HUES48 (cell line): ENCODE data around the gene ROCK2.

Experiments used
- H3K27ac ChIP-seq: one replicate; pipeline ENCODE4 v1.7.0; 2013; ENCODE audit warnings: low read depth, low read length, inconsistent platforms
- H3K27me3 ChIP-seq: 2 replicates; pipeline ENCODE4 v1.6.1; 2013; ENCODE audit warnings: mild to moderate bottlenecking, low read length; ENCODE audit not compliant: control insufficient read depth, insufficient read depth
- H3K36me3 ChIP-seq: 2 replicates; pipeline ENCODE4 v1.6.1; 2013; ENCODE audit warnings: low read length; ENCODE audit not compliant: control insufficient read depth, insufficient read depth
- H3K4me1 ChIP-seq: 2 replicates; pipeline ENCODE4 v1.6.1; 2013; ENCODE audit warnings: mild to moderate bottlenecking, low read length; ENCODE audit not compliant: control insufficient read depth, insufficient read depth
- H3K4me3 ChIP-seq: 2 replicates; pipeline ENCODE4 v1.5.1; 2013; ENCODE audit warnings: mild to moderate bottlenecking, low read depth, low read length
- H3K9ac ChIP-seq: 2 replicates; pipeline ENCODE4 v1.6.1; 2013; ENCODE audit warnings: mild to moderate bottlenecking, low read depth, low read length, moderate library complexity
- H3K9me3 ChIP-seq: 2 replicates; pipeline ENCODE4 v1.6.1; 2013; ENCODE audit warnings: low read length; ENCODE audit not compliant: control insufficient read depth, insufficient read depth

The ROCK2 gene

GRCh38 chr2:11212645-11213044 lies 131.8 kb downstream of the ROCK2 start:
- peaks cover 75% of the 10 kb centered on the region for H3K36me3 ChIP-seq
- H3K27ac ChIP-seq, result no peak overlapping the region
- no peaks in the 10 kb centered on the region for H3K27me3 ChIP-seq
- H3K4me3 ChIP-seq, result no peak overlapping the region
- no peaks in the 10 kb centered on the region for H3K9me3 ChIP-seq
- H3K9ac ChIP-seq, result no peak overlapping the region
- H3K4me1 ChIP-seq, result no peaks in the 10 kb centered on the region

- H3K36me3 ChIP-seq, result peaks cover 45% of the 10 kb centered on the region
- no peaks in the 10 kb centered on the region for H3K9me3 ChIP-seq
- H3K27me3 ChIP-seq, result no peaks in the 10 kb centered on the region
These were observed 136.4 kb downstream of the ROCK2 start for GRCh38 chr2:11208083-11208482.

GRCh38 chr2:11203480-11203879 lies 141.0 kb downstream of the ROCK2 start:
- H3K36me3 ChIP-seq, result peaks cover 52% of the 10 kb centered on the region
- no peak overlapping the region for H3K27ac ChIP-seq
- H3K9ac ChIP-seq, result no peak overlapping the region
- no peaks in the 10 kb centered on the region for H3K4me1 ChIP-seq
- H3K4me3 ChIP-seq, result no peak overlapping the region
- no peaks in the 10 kb centered on the region for H3K9me3 ChIP-seq
- H3K27me3 ChIP-seq, result no peaks in the 10 kb centered on the region

More at GRCh38 chr2:11208083-11208482, 136.4 kb downstream of the ROCK2 start:
- H3K4me1 ChIP-seq, result no peaks in the 10 kb centered on the region
- no peak overlapping the region for H3K4me3 ChIP-seq
- no peak overlapping the region for H3K27ac ChIP-seq
- H3K9ac ChIP-seq, result no peak overlapping the region

GRCh38 chr2:11201969-11202368 lies 142.5 kb downstream of the ROCK2 start:
- no peaks in the 10 kb centered on the region for H3K27me3 ChIP-seq
- peaks cover 54% of the 10 kb centered on the region for H3K36me3 ChIP-seq
- no peak overlapping the region for H3K9ac ChIP-seq
- H3K4me3 ChIP-seq, result no peak overlapping the region
- no peak overlapping the region for H3K27ac ChIP-seq
- H3K9me3 ChIP-seq, result no peaks in the 10 kb centered on the region
- H3K4me1 ChIP-seq, result no peaks in the 10 kb centered on the region

- H3K9ac ChIP-seq, result no peak overlapping the region
- no peak overlapping the region for H3K4me3 ChIP-seq
- H3K9me3 ChIP-seq, result no peaks in the 10 kb centered on the region
- no peaks in the 10 kb centered on the region for H3K27me3 ChIP-seq
- peaks cover 63% of the 10 kb centered on the region for H3K36me3 ChIP-seq
- no peak overlapping the region for H3K27ac ChIP-seq
- no peaks in the 10 kb centered on the region for H3K4me1 ChIP-seq
These were observed 143.8 kb downstream of the ROCK2 start for GRCh38 chr2:11200651-11201050.

GRCh38 chr2:11196246-11196645 lies 148.2 kb downstream of the ROCK2 start:
- H3K4me3 ChIP-seq, result no peak overlapping the region
- no peak overlapping the region for H3K27ac ChIP-seq
- no peak overlapping the region for H3K9ac ChIP-seq
- no peaks in the 10 kb centered on the region for H3K4me1 ChIP-seq
- H3K27me3 ChIP-seq, result no peaks in the 10 kb centered on the region
- peaks cover 84% of the 10 kb centered on the region for H3K36me3 ChIP-seq
- no peaks in the 10 kb centered on the region for H3K9me3 ChIP-seq

GRCh38 chr2:11187731-11188130 lies 156.7 kb downstream of the ROCK2 start:
- H3K9me3 ChIP-seq, result no peaks in the 10 kb centered on the region
- H3K27ac ChIP-seq, result no peak overlapping the region
- H3K36me3 ChIP-seq, result peaks cover 45% of the 10 kb centered on the region
- H3K9ac ChIP-seq, result no peak overlapping the region
- no peaks in the 10 kb centered on the region for H3K4me1 ChIP-seq
- no peak overlapping the region for H3K4me3 ChIP-seq
- H3K27me3 ChIP-seq, result no peaks in the 10 kb centered on the region

- Histone ChIP-seq H3K27me3 (no peaks in the 10 kb centered on the region), H3K9ac (no peak overlapping the region), H3K4me3 (no peak overlapping the region), H3K36me3 (peaks cover 42% of the 10 kb centered on the region), H3K4me1 (no peaks in the 10 kb centered on the region), H3K27ac (no peak overlapping the region), H3K9me3 (no peaks in the 10 kb centered on the region)
These were observed 157.3 kb downstream of the ROCK2 start for GRCh38 chr2:11187083-11187619.

GRCh38 chr2:11186145-11186544 lies 158.3 kb downstream of the ROCK2 start:
- no peaks in the 10 kb centered on the region for H3K27me3 ChIP-seq
- H3K27ac ChIP-seq, result no peak overlapping the region
- H3K4me3 ChIP-seq, result no peak overlapping the region
- no peaks in the 10 kb centered on the region for H3K4me1 ChIP-seq
- H3K36me3 ChIP-seq, result peaks cover 32% of the 10 kb centered on the region
- H3K9ac ChIP-seq, result no peak overlapping the region
- no peaks in the 10 kb centered on the region for H3K9me3 ChIP-seq

- H3K4me1 ChIP-seq, result no peaks in the 10 kb centered on the region
- H3K9me3 ChIP-seq, result no peaks in the 10 kb centered on the region
- no peak overlapping the region for H3K27ac ChIP-seq
- H3K9ac ChIP-seq, result no peak overlapping the region
- H3K4me3 ChIP-seq, result no peak overlapping the region
- H3K27me3 ChIP-seq, result no peaks in the 10 kb centered on the region
- peaks cover 10% of the 10 kb centered on the region for H3K36me3 ChIP-seq
These were observed 161.5 kb downstream of the ROCK2 start for GRCh38 chr2:11182951-11183350.

- H3K4me1 ChIP-seq, result no peaks in the 10 kb centered on the region
- no peak overlapping the region for H3K27ac ChIP-seq
- no peak overlapping the region for H3K4me3 ChIP-seq
- H3K36me3 ChIP-seq, result peaks cover 10% of the 10 kb centered on the region
- H3K27me3 ChIP-seq, result no peaks in the 10 kb centered on the region
- H3K9me3 ChIP-seq, result no peaks in the 10 kb centered on the region
- H3K9ac ChIP-seq, result no peak overlapping the region
These were observed 163.8 kb downstream of the ROCK2 start for GRCh38 chr2:11180653-11181052.

GRCh38 chr2:11179899-11180298 lies 164.5 kb downstream of the ROCK2 start:
- H3K36me3 ChIP-seq, result peaks cover 10% of the 10 kb centered on the region
- no peaks in the 10 kb centered on the region for H3K27me3 ChIP-seq
- H3K9ac ChIP-seq, result no peak overlapping the region
- no peaks in the 10 kb centered on the region for H3K4me1 ChIP-seq
- H3K9me3 ChIP-seq, result no peaks in the 10 kb centered on the region
- no peak overlapping the region for H3K27ac ChIP-seq
- H3K4me3 ChIP-seq, result no peak overlapping the region
